ENCODE data around the gene RPA1.
"Not testable (repeated sequence)": the region's sequence is repeated elsewhere in the genome, so short reads cannot be mapped to it uniquely, and the experiment has no call there.

DNA sequence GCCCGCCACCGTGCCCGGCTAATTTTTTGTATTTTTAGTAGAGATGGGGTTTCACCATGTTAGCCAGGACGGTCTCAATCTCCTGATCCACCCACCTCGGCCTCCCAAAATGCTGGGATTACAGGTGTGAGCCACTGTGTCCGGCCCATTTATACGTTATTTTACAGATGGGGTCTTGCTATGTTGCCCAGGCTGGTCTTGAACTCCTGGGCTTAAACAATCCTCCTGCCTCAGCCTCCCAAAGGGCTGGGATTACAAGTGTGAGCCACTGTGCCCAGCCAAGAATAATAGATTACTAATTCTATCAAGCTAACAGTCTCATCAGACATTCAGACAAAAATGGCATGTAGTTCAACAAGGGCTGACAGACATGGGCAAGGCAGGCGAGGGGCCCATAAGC lies 20.0 kb upstream of the RPA1 start:
- TF ChIP-seq, protein P1, sequence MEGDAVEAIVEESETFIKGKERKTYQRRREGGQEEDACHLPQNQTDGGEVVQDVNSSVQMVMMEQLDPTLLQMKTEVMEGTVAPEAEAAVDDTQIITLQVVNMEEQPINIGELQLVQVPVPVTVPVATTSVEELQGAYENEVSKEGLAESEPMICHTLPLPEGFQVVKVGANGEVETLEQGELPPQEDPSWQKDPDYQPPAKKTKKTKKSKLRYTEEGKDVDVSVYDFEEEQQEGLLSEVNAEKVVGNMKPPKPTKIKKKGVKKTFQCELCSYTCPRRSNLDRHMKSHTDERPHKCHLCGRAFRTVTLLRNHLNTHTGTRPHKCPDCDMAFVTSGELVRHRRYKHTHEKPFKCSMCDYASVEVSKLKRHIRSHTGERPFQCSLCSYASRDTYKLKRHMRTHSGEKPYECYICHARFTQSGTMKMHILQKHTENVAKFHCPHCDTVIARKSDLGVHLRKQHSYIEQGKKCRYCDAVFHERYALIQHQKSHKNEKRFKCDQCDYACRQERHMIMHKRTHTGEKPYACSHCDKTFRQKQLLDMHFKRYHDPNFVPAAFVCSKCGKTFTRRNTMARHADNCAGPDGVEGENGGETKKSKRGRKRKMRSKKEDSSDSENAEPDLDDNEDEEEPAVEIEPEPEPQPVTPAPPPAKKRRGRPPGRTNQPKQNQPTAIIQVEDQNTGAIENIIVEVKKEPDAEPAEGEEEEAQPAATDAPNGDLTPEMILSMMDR (IDR thresholded peaks at IDR 0.05) = not testable (repeated sequence)
- not testable (repeated sequence) for TF ChIP-seq POLR2A (IDR thresholded peaks at IDR 0.05; ENCODE audit: low read depth)
